Activated CD8-positive, alpha-beta memory T cell treated with anti-CD3 and anti-CD28 coated beads, Interleukin-2, amount 50 U/mL, for 1 hour (primary cell): ENCODE measurements around the gene STAU1.
"Not testable (repeated sequence)": the region's sequence is repeated elsewhere in the genome, so short reads cannot be mapped to it uniquely, and the experiment has no call there.

Experiments
- DNase-seq: peaks from one replicate; pipeline ENCODE4 v3.0.0-alpha.2; 2020; ENCODE audit errors: extremely low read depth

STAU1 gene

GRCh38 chr20:49187851-49188641, at the start of gene STAU1:
Gene STAU1, minus strand, starts transcription at chr20:49188334. Its CDS starts 22,133 bp downstream, at chr20:49166201.
- peak; percentile 78 for DNase-seq

GRCh38 chr20:49237531-49237930, 49.4 kb upstream of the STAU1 start:
- DNase-seq = no peak

DNA sequence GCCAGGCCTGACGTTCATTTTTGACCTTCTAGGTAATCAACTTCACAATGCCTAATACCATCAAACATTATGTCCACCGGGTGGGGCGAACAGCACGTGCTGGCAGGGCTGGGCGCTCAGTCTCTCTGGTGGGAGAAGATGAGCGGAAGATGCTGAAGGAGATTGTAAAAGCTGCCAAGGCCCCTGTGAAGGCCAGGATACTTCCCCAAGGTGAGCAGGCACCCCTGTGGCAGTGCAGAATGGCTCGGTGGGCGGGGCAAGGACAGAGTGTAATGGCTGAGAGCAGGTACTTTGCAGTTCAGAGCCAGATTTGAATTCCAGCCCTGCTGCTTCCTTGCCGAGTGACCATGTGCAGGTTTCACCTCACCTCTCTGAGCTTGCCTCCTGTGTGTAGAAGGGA, 48.2 kb upstream of the STAU1 start:
- no peak for DNase-seq

GRCh38 chr20:49234831-49235230, 46.7 kb upstream of the STAU1 start:
- DNase-seq = no peak

DNA sequence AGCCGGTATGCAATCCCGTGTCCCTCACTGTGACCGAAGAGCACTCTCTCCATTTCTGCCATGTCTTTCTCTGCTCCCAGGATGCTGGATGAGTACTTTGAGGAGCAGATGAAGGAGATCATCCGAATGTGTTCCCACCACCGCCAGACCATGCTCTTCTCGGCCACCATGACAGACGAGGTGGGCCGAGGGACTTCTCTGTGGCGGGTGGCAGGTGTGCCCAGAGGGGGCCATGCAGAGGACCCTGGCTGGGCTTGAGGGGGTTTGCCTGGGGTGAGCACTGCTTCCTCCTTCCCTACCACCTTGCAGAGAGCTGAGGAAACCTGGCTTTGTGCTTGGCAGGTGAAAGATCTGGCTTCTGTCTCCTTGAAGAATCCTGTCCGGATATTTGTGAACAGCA, 45.1 kb upstream of the STAU1 start:
- no peak for DNase-seq

GRCh38 chr20:49231471-49231870, 43.3 kb upstream of the STAU1 start:
- DNase-seq = no peak

- DNase-seq = no peak
These were observed 42.5 kb upstream of the STAU1 start for GRCh38 chr20:49230561-49231133.

DNA sequence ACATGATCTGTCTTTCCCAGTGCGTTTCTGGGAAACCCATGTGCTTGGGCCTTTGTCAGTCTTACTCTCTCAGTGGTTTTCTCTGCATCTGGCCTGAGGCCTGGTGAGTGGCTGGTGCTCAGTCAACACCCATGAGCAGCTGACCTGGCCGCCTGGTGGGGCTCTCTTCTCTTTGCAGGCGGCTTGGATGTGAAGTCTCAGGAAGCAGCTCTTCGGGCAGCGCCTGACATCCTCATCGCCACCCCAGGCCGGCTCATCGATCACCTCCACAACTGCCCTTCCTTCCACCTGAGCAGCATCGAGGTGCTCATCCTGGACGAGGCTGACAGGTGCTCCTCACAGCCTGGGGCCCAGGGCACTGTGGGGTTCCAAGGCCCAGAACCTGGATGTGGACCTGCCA, 41.9 kb upstream of the STAU1 start:
- no peak for DNase-seq

- no peak for DNase-seq
These were observed 41.2 kb upstream of the STAU1 start for GRCh38 chr20:49229381-49229780.

DNA sequence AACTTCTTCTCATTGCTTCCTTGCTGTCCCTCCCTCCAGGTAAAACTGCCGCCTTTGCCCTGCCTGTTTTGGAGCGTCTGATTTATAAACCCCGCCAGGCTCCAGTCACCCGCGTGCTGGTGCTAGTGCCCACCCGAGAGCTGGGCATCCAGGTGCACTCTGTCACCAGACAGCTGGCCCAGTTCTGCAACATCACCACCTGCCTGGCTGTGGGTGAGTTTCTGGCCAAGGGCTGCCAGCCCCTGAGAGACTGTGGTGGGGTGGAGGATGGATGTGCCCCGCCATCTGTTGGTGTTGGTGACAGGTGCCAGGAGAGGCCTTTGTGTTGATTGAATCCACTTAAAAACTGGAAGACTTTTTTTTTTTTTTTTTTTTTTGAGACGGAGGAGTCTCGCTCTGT, 40.5 kb upstream of the STAU1 start:
- DNase-seq = no peak

GRCh38 chr20:49225896-49226295, 37.8 kb upstream of the STAU1 start:
- no peak for DNase-seq

DNA sequence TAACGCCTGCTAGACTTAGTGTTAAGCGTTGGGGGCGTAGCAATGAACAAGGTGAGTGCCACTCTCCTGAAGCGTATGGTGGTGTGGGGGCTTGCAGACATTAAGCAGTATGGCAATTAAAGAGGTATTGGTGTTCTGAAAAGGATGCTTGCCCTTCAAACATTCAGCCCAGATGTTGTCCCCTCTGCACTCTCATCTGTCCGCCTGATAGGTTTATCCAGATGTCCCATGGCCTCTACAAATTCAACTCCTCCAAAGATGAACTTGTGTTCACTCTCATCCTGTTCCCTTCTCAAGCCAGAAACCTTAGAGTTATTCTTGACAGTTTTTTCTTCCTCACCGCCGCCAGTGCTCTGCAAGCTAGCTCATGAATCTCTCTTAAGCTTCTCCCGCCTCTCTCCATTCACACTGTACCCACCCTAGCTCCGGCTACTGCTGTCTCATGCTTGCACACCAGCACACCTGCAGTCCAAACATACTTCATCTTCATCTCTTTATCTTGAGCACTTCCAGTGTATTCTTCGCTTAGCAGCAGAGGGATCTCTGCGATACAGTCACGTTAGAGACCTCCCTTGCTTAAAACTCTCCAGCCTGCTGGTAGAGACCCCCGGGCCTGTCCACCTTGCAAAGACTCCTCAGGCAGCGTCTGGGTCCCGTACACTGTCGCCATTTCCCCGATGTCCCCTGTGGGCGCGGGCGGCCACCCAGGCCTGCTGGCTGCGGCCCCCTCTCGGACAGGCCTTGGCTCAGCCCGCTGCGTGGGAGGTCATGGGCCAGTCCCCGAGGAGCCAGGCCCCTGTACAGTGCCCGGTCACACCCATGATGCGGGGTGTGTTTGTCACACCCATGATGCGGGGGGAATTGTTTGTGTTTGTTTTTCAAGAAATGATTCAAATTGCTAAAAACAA, 32.0 kb upstream of the STAU1 start:
- DNase-seq = no peak

DNA sequence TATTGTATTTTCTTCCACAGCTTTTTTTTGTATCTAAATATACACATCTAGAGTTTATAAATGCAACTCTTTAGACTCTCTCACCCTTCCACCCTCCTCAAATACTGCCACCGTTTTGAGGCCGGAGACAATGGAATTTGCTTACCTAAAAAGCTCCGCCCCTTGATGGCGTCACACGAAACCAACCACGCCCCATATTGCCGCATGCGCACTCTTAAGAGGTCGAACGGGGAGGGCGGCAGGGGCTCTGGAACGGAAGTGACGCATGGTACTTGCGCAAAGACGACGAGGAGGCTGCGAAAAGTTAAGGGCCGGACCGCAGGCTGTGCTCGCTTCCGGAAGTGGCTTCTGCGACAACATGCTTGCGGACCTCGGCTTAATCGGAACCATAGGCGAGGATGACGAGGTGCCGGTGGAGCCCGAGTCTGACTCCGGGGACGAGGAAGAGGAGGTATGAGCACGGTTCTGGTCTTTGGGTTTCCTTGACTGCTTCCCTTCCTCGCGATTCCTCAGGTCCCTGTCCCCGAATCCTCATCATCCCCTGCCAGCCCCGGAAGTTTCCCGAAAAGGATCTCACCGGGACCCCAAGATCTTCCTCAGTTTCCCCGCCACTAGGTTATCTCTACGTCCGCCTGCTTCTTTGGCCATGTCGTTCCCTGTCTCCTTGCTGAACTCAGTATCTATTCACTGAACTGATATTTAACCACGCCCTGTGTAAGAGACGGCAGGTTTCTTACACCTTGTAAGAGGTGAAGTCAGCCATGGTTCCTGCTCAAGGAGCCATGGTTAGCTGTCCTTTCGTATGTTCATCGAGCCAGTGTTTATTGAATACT, 31.2 kb upstream of the STAU1 start, which contains the start of gene DDX27:
Gene DDX27 (plus strand): TSS at position 326 of the 833 bp plus-strand sequence. CDS start 33 bp downstream, at position 359.
- peak; percentile 93 for DNase-seq

DNA sequence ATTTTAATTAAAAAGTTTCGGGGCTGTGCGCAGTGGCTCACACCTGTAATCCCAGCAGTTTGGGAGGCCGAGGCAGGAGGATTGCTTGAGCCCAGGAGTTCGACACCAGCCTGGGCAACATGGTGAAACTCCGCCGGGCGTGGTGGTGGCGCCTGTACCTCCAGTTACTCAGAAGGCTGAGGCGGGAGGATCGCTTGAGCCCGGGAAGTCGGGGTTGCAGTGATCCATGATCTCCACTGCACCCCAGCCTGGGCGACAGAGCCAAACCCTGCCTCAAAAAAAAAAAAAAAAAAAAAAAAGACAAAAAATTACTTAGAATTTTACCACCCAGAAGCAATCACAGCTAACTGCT, 30.6 kb upstream of the STAU1 start:
- DNase-seq = not testable (repeated sequence)

DNA sequence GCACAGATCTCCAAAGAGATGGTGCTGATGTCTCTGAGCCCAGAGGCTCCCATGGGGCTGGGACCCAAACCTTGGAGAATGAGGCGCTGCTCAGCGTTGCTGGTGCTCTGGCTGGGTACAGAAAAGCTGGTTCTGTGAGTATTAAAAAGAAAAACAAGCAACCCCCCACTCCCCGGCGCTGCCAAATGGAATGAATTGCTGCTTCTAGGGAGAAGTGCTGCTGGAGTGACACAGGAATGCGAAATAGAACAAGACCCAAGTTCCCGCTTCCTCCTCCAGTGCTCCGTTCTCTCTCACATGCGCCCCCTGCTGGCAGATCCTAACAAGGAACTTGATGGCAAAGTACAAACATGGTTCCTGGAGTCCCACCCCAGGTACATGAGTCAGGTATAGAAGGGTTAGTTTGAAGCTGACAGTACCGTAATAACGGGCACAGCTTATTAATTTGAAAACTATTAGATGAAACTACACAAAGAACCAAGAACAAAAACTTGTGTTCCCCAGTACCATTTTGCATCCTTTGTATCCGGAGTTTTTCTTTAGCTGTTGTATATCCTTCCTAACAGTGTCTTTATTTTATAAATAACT, 29.0 kb upstream of the STAU1 start:
- peak; percentile 86 for DNase-seq

DNA sequence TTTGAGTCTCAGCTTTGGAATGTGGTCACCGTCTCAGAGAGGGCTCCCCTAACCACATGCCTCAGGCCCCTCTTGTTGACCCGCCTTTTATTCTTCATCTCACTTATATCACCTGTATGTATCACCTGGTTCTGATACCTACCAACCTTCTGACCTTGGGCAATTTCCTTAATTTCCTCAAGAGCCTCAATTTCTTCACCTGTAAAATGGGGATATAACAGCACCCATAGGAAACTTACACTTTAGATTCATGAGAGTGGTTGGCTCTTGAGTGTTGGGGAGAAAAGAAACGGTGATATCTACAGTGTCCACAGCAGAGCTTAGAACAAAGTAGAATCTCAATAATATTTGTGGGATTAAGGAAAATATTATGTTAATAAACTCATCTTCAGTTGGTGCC, 27.1 kb upstream of the STAU1 start:
- DNase-seq = no peak

GRCh38 chr20:49214571-49214970, 26.4 kb upstream of the STAU1 start:
- no peak for DNase-seq

DNA sequence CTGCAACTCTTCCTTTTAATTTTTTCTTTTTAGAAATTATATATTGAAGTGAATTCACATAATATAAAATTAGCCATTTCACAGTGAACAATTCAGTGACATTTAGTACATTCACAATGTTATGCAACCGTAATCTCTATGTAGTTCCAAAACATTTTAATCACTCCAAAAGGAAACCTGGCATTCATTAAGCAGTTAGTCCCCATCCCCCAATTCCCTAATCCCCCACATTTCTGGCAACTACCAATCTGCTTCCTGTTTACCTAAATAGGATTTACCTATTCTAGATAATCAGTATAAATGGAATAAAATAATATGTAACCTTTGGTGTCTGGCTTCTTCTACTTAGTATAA, 22.6 kb upstream of the STAU1 start:
- no peak for DNase-seq

- no peak for DNase-seq
These were observed 22.1 kb upstream of the STAU1 start for GRCh38 chr20:49210101-49210756.

DNA sequence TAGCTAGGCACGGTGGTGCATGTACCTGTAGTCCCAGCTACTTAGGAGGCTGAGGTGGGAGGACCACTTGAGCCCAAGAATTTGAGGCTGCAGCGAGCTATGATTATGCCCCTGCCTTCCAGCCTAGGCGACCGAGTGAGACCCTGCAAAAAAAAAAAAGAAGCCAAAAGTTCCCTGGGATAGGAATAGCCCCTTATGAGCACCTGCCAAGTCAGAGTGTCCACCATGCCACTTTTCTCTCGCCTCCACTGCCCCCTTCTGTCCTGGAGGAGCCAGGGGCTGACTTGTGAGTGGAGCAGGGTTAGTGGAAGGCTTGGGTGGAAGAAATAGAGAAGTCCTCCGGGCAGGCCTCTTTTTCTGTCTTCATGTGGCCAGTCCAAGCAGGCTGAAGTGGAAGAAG, 18.9 kb upstream of the STAU1 start:
- DNase-seq = no peak

GRCh38 chr20:49203746-49204145, 15.6 kb upstream of the STAU1 start:
- no peak for DNase-seq
